ENCODE measurements around the gene BLVRB. TPM values are rescaled to one million over a fixed set of nuclear protein-coding genes. Genes with fewer than 3 reads are reported as not detected.

BLVRB gene
- total RNA-seq, 1 experiment from 2014 or later = 45.6 TPM

GRCh38 chr19:40499320-40499719, 33.8 kb upstream of the BLVRB start:
- intact Hi-C loops (cut with micrococcal nuclease; ENCODE audit: unreplicated experiment) (no loop called here), in situ Hi-C loops (cut with HindIII; ENCODE audit: low pct_unique_long_range_greater_than_20kb, low sequenced_read_pairs) (no loop called here)
- H3K4me3 ChIP-seq (ENCODE audit: low read depth in 2 of 2, low read length in 2 of 2) = no peak overlapping the region
- BruUV-seq (replicated peaks) = no TSS peak
- DNase-seq (ENCODE audit: low read depth, low spot score) (no peak), ATAC-seq (no peak)
- CTCF ChIA-PET = interaction anchor here (0.5 to 0.7 kb wide), 3 partner anchors 57 to 194 kb away, joined by 3 to 8 read pairs (median 5); no protein-coding TSS in a partner anchor
- POLR2A ChIA-PET = interaction anchor here (0.6 kb wide), 1 partner anchor 452 kb away, joined by 6 read pairs; no protein-coding TSS in a partner anchor
- H3K36me3 ChIP-seq (ENCODE audit: control insufficient read depth, insufficient read depth, low read length) = no peaks in the 10 kb centered on the region
- TF ChIP-seq POLR2AphosphoS5 (IDR thresholded peaks at IDR 0.05; ENCODE audit: low read depth, low read length) (no peak), TCF7L2 (IDR thresholded peaks at IDR 0.05; ENCODE audit: low read depth, low read length) (no peak), SIN3A (IDR thresholded peaks at IDR 0.05; ENCODE audit: borderline replicate concordance, insufficient read depth, low read depth, low read length) (no peak)
- TF ChIP-seq, protein P1, sequence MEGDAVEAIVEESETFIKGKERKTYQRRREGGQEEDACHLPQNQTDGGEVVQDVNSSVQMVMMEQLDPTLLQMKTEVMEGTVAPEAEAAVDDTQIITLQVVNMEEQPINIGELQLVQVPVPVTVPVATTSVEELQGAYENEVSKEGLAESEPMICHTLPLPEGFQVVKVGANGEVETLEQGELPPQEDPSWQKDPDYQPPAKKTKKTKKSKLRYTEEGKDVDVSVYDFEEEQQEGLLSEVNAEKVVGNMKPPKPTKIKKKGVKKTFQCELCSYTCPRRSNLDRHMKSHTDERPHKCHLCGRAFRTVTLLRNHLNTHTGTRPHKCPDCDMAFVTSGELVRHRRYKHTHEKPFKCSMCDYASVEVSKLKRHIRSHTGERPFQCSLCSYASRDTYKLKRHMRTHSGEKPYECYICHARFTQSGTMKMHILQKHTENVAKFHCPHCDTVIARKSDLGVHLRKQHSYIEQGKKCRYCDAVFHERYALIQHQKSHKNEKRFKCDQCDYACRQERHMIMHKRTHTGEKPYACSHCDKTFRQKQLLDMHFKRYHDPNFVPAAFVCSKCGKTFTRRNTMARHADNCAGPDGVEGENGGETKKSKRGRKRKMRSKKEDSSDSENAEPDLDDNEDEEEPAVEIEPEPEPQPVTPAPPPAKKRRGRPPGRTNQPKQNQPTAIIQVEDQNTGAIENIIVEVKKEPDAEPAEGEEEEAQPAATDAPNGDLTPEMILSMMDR (IDR thresholded peaks at IDR 0.05) = no peak
- TF ChIP-seq, protein P2, sequence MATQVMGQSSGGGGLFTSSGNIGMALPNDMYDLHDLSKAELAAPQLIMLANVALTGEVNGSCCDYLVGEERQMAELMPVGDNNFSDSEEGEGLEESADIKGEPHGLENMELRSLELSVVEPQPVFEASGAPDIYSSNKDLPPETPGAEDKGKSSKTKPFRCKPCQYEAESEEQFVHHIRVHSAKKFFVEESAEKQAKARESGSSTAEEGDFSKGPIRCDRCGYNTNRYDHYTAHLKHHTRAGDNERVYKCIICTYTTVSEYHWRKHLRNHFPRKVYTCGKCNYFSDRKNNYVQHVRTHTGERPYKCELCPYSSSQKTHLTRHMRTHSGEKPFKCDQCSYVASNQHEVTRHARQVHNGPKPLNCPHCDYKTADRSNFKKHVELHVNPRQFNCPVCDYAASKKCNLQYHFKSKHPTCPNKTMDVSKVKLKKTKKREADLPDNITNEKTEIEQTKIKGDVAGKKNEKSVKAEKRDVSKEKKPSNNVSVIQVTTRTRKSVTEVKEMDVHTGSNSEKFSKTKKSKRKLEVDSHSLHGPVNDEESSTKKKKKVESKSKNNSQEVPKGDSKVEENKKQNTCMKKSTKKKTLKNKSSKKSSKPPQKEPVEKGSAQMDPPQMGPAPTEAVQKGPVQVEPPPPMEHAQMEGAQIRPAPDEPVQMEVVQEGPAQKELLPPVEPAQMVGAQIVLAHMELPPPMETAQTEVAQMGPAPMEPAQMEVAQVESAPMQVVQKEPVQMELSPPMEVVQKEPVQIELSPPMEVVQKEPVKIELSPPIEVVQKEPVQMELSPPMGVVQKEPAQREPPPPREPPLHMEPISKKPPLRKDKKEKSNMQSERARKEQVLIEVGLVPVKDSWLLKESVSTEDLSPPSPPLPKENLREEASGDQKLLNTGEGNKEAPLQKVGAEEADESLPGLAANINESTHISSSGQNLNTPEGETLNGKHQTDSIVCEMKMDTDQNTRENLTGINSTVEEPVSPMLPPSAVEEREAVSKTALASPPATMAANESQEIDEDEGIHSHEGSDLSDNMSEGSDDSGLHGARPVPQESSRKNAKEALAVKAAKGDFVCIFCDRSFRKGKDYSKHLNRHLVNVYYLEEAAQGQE (IDR thresholded peaks at IDR 0.05; ENCODE audit: insufficient read depth in 1 of 2, low read depth in 2 of 2, low read length in 1 of 2) = no peak
- no peak overlapping the region for H3K27ac ChIP-seq (ENCODE audit: low read length)
- H3K27me3 ChIP-seq (ENCODE audit: control insufficient read depth, insufficient read depth, low read length) = no peaks in the 10 kb centered on the region
- H3K4me1 ChIP-seq (ENCODE audit: control insufficient read depth, insufficient read depth, low read length) = no peaks in the 10 kb centered on the region
- H3K9me3 ChIP-seq (ENCODE audit: control insufficient read depth, insufficient read depth, low read depth, low read length) = no peaks in the 10 kb centered on the region

DNA sequence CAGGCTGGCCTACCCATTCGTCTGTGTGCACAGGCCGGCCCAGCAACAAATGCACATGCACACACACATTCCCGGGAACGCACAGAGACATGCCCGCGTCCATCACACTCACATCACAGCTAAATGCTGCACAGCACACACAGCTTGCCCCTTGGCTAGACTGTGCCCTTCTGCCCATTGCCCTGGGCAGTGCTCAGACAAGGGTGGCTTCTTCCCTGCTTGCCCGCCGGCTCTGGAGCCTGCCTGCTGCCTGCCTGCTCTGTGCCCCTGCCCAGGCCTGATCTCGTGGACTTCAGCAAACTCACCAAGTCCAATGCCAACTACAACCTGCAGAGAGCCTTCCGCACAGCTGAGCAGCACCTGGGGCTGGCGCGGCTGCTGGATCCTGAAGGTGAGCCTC, 31.7 kb upstream of the BLVRB start:
- DNase-seq (ENCODE audit: low read depth, low spot score) (no peak), ATAC-seq (no peak)
- ChIA-PET CTCF (no interaction called here), POLR2A (no interaction called here)
- Histone ChIP-seq H3K4me1 (ENCODE audit: control insufficient read depth, insufficient read depth, low read length) (no peaks in the 10 kb centered on the region), H3K36me3 (ENCODE audit: control insufficient read depth, insufficient read depth, low read length) (no peaks in the 10 kb centered on the region), H3K27ac (ENCODE audit: low read length) (no peak overlapping the region), H3K9me3 (ENCODE audit: control insufficient read depth, insufficient read depth, low read depth, low read length) (no peaks in the 10 kb centered on the region), H3K27me3 (ENCODE audit: control insufficient read depth, insufficient read depth, low read length) (no peaks in the 10 kb centered on the region), H3K4me3 (ENCODE audit: low read depth in 2 of 2, low read length in 2 of 2) (no peak overlapping the region)
- in situ Hi-C loops (cut with HindIII; ENCODE audit: low pct_unique_long_range_greater_than_20kb, low sequenced_read_pairs) (no loop called here), intact Hi-C loops (cut with micrococcal nuclease; ENCODE audit: unreplicated experiment) (no loop called here)
- no peak for TF ChIP-seq SIN3A (IDR thresholded peaks at IDR 0.05; ENCODE audit: borderline replicate concordance, insufficient read depth, low read depth, low read length)
- TF ChIP-seq TCF7L2 (IDR thresholded peaks at IDR 0.05; ENCODE audit: low read depth, low read length) = no peak
- TF ChIP-seq, protein P2 (IDR thresholded peaks at IDR 0.05; ENCODE audit: insufficient read depth in 1 of 2, low read depth in 2 of 2, low read length in 1 of 2) = no peak
- no peak for TF ChIP-seq POLR2AphosphoS5 (IDR thresholded peaks at IDR 0.05; ENCODE audit: low read depth, low read length)
- TF ChIP-seq, protein P1 (IDR thresholded peaks at IDR 0.05) = no peak
- BruUV-seq (replicated peaks) = no TSS peak
